H1 (cell line): ENCODE data around the gene CBLN3. TPM values are rescaled to one million over a fixed set of nuclear protein-coding genes. Genes with fewer than 3 reads are reported as not detected.

Experiments
- CHD7 ChIP-seq: fragments of 300-600 bp; sonication (generic); IDR thresholded peaks from 2 replicates; pipeline ENCODE4 v1.7.1; 2012; ENCODE audit warnings: low read length, moderate library complexity, mild to moderate bottlenecking, inconsistent platforms; ENCODE audit not compliant: insufficient replicate concordance
- TAF7 ChIP-seq: optimal IDR thresholded peaks from 2 replicates; pipeline ENCODE3; 2011; ENCODE audit warnings: low read depth, mild to moderate bottlenecking, inconsistent platforms, low read length, moderate library complexity, borderline replicate concordance
- polyA plus RNA-seq, 7 experiments: library from polyadenylated mRNA; depleted of rRNA in 3 of 7; stranded (reverse) in 5 of 7; unstranded in 2 of 7; fragments of >200 nt in 5 of 7; fragments of 200-250 nt in 2 of 7; gene quantifications; 1 replicate in 5 of 7; 2 replicates in 1 of 7; 4 replicates in 1 of 7; pipeline versions ENCODE4 v1.2.1 to v1.2.3, GENCODE V29; 2011 to 2013; ENCODE audit warnings: missing spikeins in 2 of 7, mixed read lengths in 2 of 7
- total RNA-seq: library from RNA; stranded (reverse); fragmentation: NEBNext Ultra II Directional; extraction: Animal tissue kit (Norgen Biotek cat#: 25700); gene quantifications from 2 replicates; pipeline ENCODE4 v1.2.1, GENCODE V29; 2021

The CBLN3 gene
- total and polyA plus RNA-seq, 2 of the 8 experiments (the other 6 are each of a cell fraction or from before 2014, with no cell fraction given), result 0.54 to 1.00 TPM

- TF ChIP-seq CHD7 (no peak), TAF7 (no peak)
Measured at GRCh38 chr14:24430682-24431568, 1.5 kb upstream of the CBLN3 start (continued).
